HG03457 (cell line): ENCODE measurements around the gene DENND6B.

Source experiments
- ATAC-seq: cut with Tn5 transposase; IDR thresholded peaks from one replicate; pipeline ENCODE4 v1.9.1; 2021; ENCODE audit warnings: moderate number of reproducible peaks; ENCODE audit not compliant: unreplicated experiment

Gene DENND6B

DNA sequence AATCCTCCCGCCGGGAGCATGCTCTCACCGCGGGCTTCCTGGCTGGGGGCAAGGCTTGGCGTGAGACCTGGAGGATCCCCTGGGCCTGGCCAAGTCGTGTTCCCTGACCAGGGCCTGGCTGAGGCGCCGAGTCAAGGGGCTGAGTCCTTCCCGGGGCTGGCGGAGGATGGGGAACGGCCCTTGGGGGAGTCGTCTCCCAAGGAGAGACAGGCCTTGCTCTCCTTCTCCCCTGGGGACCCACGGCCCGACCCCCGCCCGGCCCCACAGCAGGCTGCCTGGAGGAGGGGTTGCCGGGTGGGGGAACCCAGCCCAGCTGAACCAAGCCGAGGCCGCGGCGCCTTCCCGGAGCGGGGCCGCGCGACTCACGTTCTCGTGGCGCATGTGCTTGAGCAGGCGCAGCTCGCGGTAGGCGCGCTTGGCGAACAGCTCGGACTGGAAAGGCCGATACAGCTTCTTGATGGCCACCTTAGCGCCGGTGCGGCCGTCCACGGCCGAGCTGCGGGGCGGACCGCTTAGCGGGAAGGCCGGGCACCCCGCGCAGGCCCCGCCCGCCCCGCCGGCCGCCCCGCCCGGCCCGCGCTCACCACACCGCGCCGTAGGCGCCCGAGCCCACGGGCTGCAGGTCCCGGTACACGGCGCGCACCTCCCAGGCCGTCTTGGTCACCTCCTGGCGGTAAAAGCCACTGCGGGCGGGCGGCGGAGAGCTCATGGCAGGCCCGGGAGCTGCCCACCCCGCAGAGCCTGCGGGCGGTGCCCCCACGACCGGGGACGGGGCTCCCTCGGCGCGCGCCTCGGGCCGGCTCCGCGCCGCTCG lies 65.8 kb downstream of the DENND6B start:
- ATAC-seq, result no peak

DNA sequence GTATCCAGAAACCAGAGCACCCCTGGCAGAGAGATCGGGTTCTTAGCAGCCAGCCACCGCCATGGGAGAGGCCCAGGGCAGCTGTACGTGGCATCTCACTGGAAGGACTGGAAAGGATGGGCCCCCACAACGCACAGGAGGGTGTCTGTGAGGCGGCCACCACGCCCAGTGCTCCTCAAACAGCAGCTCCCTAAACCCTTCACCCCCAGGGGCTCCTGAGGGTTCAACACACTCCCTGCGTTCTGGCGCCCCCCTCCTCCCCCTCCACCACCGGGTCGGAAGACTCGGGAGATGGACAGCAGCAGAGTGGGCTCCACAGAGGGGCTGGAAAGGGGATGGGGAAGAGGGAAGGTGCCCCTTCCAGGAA lies 66.4 kb downstream of the DENND6B start:
- ATAC-seq, result no peak

DNA sequence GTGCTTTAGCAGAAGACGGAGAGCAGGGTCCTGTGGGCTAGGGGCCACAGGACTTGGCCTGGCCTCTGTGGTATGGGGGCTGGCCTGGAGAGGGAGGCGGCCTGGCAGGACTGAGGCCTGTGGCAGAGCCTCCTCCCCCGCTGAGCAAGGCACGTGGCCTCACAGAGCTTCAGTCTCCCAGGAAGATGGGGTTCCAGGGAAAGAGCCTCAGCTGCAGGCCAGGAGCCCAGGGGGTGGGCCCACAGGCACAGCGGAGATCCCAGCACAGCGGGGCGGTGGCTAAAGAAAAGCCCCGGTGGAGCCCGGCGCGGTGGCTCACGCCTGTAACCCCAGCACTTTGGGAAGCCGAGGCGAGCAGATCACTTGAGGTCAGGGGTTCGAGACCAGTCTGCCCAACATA lies 67.5 kb downstream of the DENND6B start:
- ATAC-seq, result no peak
